Hepatocyte (in vitro differentiated cells): ENCODE data around the gene DCAF11. TPM values are rescaled to one million over a fixed set of nuclear protein-coding genes. Genes with fewer than 3 reads are reported as not detected.
A peak's percentile ranks its signal among the peaks of the same experiment; 100 is the strongest.

ENCODE experiments used
- DNase-seq: peaks from one replicate; pipeline ENCODE4 v3.0.0-alpha.2; 2016; ENCODE audit warnings: low spot score
- H2AFZ ChIP-seq: fragments of 200-600 bp; sonication (generic); 2 replicates; pipeline ENCODE4 v1.6.0; 2016; ENCODE audit warnings: antibody characterized with exemption, mild to moderate bottlenecking
- H3K27ac ChIP-seq: fragments of 200-600 bp; sonication (generic); 2 replicates; pipeline ENCODE4 v1.5.1; 2016; ENCODE audit warnings: mild to moderate bottlenecking
- H3K27me3 ChIP-seq: fragments of 200-600 bp; sonication (generic); 2 replicates; pipeline ENCODE4 v1.6.1; 2016
- H3K36me3 ChIP-seq: fragments of 200-600 bp; sonication (generic); replicated peaks from 2 replicates; pipeline ENCODE4 v1.5.1; 2016; ENCODE audit warnings: low read depth; ENCODE audit not compliant: insufficient read depth
- H3K4me1 ChIP-seq: fragments of 200-600 bp; sonication (generic); 2 replicates; pipeline ENCODE4 v1.5.1; 2016; ENCODE audit warnings: mild to moderate bottlenecking, moderate library complexity; ENCODE audit not compliant: insufficient read depth
- H3K4me2 ChIP-seq: fragments of 200-600 bp; sonication (generic); 2 replicates; pipeline ENCODE4 v1.6.0; 2016
- H3K4me3 ChIP-seq: fragments of 200-600 bp; sonication (generic); 2 replicates; pipeline ENCODE4 v1.5.1; 2016; ENCODE audit warnings: mild to moderate bottlenecking
- H3K79me2 ChIP-seq: fragments of 200-600 bp; sonication (generic); 2 replicates; pipeline ENCODE4 v1.6.0; 2017; ENCODE audit warnings: mild to moderate bottlenecking
- H3K9me2 ChIP-seq: fragments of 200-600 bp; sonication (generic); replicated peaks from 2 replicates; pipeline ENCODE4 v1.6.0; 2017; ENCODE audit warnings: mild to moderate bottlenecking; ENCODE audit not compliant: insufficient read depth
- H3K9me3 ChIP-seq: fragments of 200-600 bp; sonication (generic); 2 replicates; pipeline ENCODE4 v1.5.1; 2016; ENCODE audit warnings: low read depth, mild to moderate bottlenecking
- H4K20me1 ChIP-seq: fragments of 200-600 bp; sonication (generic); 2 replicates; pipeline ENCODE4 v1.6.0; 2016; ENCODE audit warnings: mild to moderate bottlenecking; ENCODE audit not compliant: insufficient read depth, poor library complexity, severe bottlenecking
- CTCF ChIP-seq: fragments of 200-600 bp; sonication (generic); IDR thresholded peaks from 2 replicates; pipeline ENCODE4 v1.5.1; 2016; ENCODE audit warnings: antibody characterized with exemption, mild to moderate bottlenecking; ENCODE audit not compliant: poor library complexity
- EZH2 ChIP-seq: fragments of 200-600 bp; sonication (generic); IDR thresholded peaks from 2 replicates; pipeline ENCODE4 v1.6.1; 2016; ENCODE audit warnings: antibody characterized with exemption, mild to moderate bottlenecking, borderline replicate concordance
- EZH2phosphoT487 ChIP-seq: fragments of 200-600 bp; sonication (generic); IDR thresholded peaks from one replicate; pipeline ENCODE4 v1.6.1; 2018; ENCODE audit warnings: antibody characterized with exemption, mild to moderate bottlenecking, low read depth, moderate library complexity; ENCODE audit not compliant: unreplicated experiment, severe bottlenecking
- WGBS: methylation state at CpG from one replicate; pipeline ENCODE4 v1.1.6; 2016; ENCODE audit warnings: low lambda C conversion rate; ENCODE audit errors: missing lambda C conversion rate; 5-methylcytosine and 5-hydroxymethylcytosine counted together
- polyA plus RNA-seq: library from polyadenylated mRNA; unstranded; fragments of >200 nt; fragmentation: Nextera tagmentation; extraction: Ambion mirVana; gene quantifications from 2 replicates; pipeline ENCODE4 v1.2.1, GENCODE V29; 2016
- total RNA-seq: library from RNA; depleted of rRNA; stranded (reverse); fragments of >200 nt; gene quantifications from 2 replicates; pipeline ENCODE4 v1.2.3, GENCODE V29; 2014

Gene DCAF11
- total and polyA plus RNA-seq, 2 experiments from 2014 or later, result 55.6 to 78.9 TPM

GRCh38 chr14:24139272-24139934, 24.8 kb downstream of the DCAF11 start:
- no peak overlapping the region for H3K4me3 ChIP-seq
- WGBS, result 93% methylated on average over 9 of the region's 9 CpGs
- no peaks in the 10 kb centered on the region for H3K27me3 ChIP-seq
- H3K79me2 ChIP-seq, result peaks cover 45% of the 10 kb centered on the region
- no peaks in the 10 kb centered on the region for H3K36me3 ChIP-seq
- TF ChIP-seq EZH2phosphoT487 (no peak), CTCF (no peak), EZH2 (no peak)
- H3K4me2 ChIP-seq, result peak overlapping the region; percentile 97
- DNase-seq, result no peak
- H4K20me1 ChIP-seq, result peaks cover 3% of the 10 kb centered on the region
- H3K9me2 ChIP-seq, result no peaks in the 10 kb centered on the region
- peaks cover 7% of the 10 kb centered on the region for H3K4me1 ChIP-seq
- no peak overlapping the region for H3K27ac ChIP-seq
- no peaks in the 10 kb centered on the region for H3K9me3 ChIP-seq
- no peak overlapping the region for H2AFZ ChIP-seq

GRCh38 chr14:24141097-24141880, 26.7 kb downstream of the DCAF11 start, which contains the start of gene EMC9:
TSS of gene EMC9 (minus strand) at chr14:24141591. CDS start at chr14:24141304, 287 bp downstream.
- peak within 1 kb of the TSS; percentile 75 for H3K27ac ChIP-seq
- H3K9me2 ChIP-seq, result no peaks in the 10 kb centered on the region
- H4K20me1 ChIP-seq, result peaks cover 3% of the 10 kb centered on the region
- H3K4me1 ChIP-seq, result peaks cover 16% of the 10 kb centered on the region
- H3K27me3 ChIP-seq, result no peaks in the 10 kb centered on the region
- H3K9me3 ChIP-seq, result no peaks in the 10 kb centered on the region
- peak within 1 kb of the TSS; percentile 44 for H2AFZ ChIP-seq
- DNase-seq, result peak; percentile 100
- peaks cover 59% of the 10 kb centered on the region for H3K79me2 ChIP-seq
- H3K36me3 ChIP-seq, result no peaks in the 10 kb centered on the region
- peak; percentile 28 for TF ChIP-seq CTCF
- no peak for TF ChIP-seq EZH2phosphoT487
- no peak for TF ChIP-seq EZH2
- WGBS, result 2% methylated on average over 59 of the region's 65 CpGs
- H3K4me2 ChIP-seq, result peak within 1 kb of the TSS; percentile 97
- H3K4me3 ChIP-seq, result peak within 1 kb of the TSS; percentile 27

GRCh38 chr14:24143511-24143910, 28.9 kb downstream of the DCAF11 start:
- H3K4me3 ChIP-seq, result no peak overlapping the region
- no peaks in the 10 kb centered on the region for H3K9me3 ChIP-seq
- H3K9me2 ChIP-seq, result no peaks in the 10 kb centered on the region
- no peaks in the 10 kb centered on the region for H3K27me3 ChIP-seq
- H2AFZ ChIP-seq, result no peak overlapping the region
- peaks cover 49% of the 10 kb centered on the region for H3K79me2 ChIP-seq
- WGBS, result 100% methylated on average over 2 of the region's 2 CpGs
- no peaks in the 10 kb centered on the region for H3K36me3 ChIP-seq
- TF ChIP-seq EZH2, result no peak
- TF ChIP-seq CTCF, result no peak
- TF ChIP-seq EZH2phosphoT487, result no peak
- peaks cover 14% of the 10 kb centered on the region for H3K4me1 ChIP-seq
- H3K4me2 ChIP-seq, result no peak overlapping the region
- peaks cover 8% of the 10 kb centered on the region for H4K20me1 ChIP-seq
- DNase-seq, result no peak
- no peak overlapping the region for H3K27ac ChIP-seq
